Measurements from ENCODE around the gene EIF4A3.
"Not testable (repeated sequence)": the region's sequence is repeated elsewhere in the genome, so short reads cannot be mapped to it uniquely, and the experiment has no call there.

The EIF4A3 gene

DNA sequence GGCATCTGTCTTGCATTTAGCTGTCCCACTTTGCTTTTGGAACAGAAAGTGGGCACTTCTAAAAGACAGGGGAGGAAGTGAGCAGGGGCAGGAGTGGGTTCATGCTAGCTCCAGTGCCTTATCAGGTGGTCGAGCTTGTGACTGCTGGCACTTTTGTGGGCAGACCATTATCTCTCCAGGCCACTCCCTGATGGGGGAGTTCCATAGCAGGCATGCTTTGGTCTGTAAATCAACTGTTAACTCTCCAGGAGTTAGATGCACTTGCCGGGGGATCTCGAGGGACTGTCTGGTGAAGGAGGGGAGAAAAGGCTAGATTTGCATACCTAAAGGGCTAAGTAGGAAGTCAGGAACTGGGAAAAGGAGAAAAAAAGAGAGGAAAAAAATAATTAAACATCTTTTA lies 13.6 kb upstream of the EIF4A3 start:
- TF ChIP-seq, protein P1, sequence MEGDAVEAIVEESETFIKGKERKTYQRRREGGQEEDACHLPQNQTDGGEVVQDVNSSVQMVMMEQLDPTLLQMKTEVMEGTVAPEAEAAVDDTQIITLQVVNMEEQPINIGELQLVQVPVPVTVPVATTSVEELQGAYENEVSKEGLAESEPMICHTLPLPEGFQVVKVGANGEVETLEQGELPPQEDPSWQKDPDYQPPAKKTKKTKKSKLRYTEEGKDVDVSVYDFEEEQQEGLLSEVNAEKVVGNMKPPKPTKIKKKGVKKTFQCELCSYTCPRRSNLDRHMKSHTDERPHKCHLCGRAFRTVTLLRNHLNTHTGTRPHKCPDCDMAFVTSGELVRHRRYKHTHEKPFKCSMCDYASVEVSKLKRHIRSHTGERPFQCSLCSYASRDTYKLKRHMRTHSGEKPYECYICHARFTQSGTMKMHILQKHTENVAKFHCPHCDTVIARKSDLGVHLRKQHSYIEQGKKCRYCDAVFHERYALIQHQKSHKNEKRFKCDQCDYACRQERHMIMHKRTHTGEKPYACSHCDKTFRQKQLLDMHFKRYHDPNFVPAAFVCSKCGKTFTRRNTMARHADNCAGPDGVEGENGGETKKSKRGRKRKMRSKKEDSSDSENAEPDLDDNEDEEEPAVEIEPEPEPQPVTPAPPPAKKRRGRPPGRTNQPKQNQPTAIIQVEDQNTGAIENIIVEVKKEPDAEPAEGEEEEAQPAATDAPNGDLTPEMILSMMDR (conservative IDR thresholded peaks at IDR 0.05; ENCODE audit: low read depth, low read length) = no peak
- Histone ChIP-seq H3K4me3 (IDR thresholded peaks at IDR 0.05; ENCODE audit: insufficient read depth, low read depth, low read length) (no peak overlapping the region), H3K9ac (no peak overlapping the region), H3K79me2 (ENCODE audit: insufficient read depth, low read depth) (no peaks in the 10 kb centered on the region), H4K20me1 (ENCODE audit: insufficient read depth) (no peaks in the 10 kb centered on the region), H3K27ac (no peak overlapping the region), H3K36me3 (ENCODE audit: insufficient read depth) (no peaks in the 10 kb centered on the region), H3K27me3 (ENCODE audit: insufficient read depth, low read depth) (no peaks in the 10 kb centered on the region), H3K4me2 (no peak overlapping the region), H3K4me1 (ENCODE audit: low read depth, poor library complexity, severe bottlenecking) (peaks cover 3% of the 10 kb centered on the region), H2AFZ (ENCODE audit: low read depth) (no peak overlapping the region)

- Histone ChIP-seq H3K36me3 (ENCODE audit: insufficient read depth) (no peaks in the 10 kb centered on the region), H2AFZ (ENCODE audit: low read depth) (no peak overlapping the region), H3K4me1 (ENCODE audit: low read depth, poor library complexity, severe bottlenecking) (peaks cover 3% of the 10 kb centered on the region), H4K20me1 (ENCODE audit: insufficient read depth) (no peaks in the 10 kb centered on the region), H3K4me2 (no peak overlapping the region), H3K27me3 (ENCODE audit: insufficient read depth, low read depth) (no peaks in the 10 kb centered on the region), H3K9ac (no peak overlapping the region), H3K27ac (no peak overlapping the region), H3K79me2 (ENCODE audit: insufficient read depth, low read depth) (no peaks in the 10 kb centered on the region), H3K4me3 (IDR thresholded peaks at IDR 0.05; ENCODE audit: insufficient read depth, low read depth, low read length) (no peak overlapping the region)
- TF ChIP-seq, protein P1 (conservative IDR thresholded peaks at IDR 0.05; ENCODE audit: low read depth, low read length) = no peak
Measured at GRCh38 chr17:80158846-80159245, 11.9 kb upstream of the EIF4A3 start.

DNA sequence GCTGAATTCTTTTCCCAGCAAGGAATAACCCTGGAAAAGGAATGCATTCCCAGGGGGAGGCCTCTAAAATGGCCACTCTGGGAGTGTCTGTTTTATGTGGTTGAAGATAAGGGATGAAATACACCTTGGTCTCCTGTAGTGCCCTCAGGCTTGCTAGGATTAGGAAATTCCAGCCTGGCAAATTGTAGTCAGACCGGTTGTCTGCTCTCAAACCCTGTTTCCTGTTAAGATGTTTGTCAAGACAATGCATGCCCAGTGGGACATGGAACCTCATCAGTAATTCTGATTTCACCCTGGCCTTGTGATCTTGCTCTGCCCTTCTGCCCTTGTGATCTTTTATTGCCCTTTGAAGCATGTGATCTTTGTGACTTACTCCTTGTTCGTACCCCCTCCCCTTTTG lies 8.7 kb upstream of the EIF4A3 start:
- H3K4me2 ChIP-seq; H2AFZ ChIP-seq (ENCODE audit: low read depth); H3K4me1 ChIP-seq (ENCODE audit: low read depth, poor library complexity, severe bottlenecking); H4K20me1 ChIP-seq (ENCODE audit: insufficient read depth); H3K79me2 ChIP-seq (ENCODE audit: insufficient read depth, low read depth); H3K36me3 ChIP-seq (ENCODE audit: insufficient read depth); H3K27ac ChIP-seq; H3K4me3 ChIP-seq (IDR thresholded peaks at IDR 0.05; ENCODE audit: insufficient read depth, low read depth, low read length); H3K9ac ChIP-seq; H3K27me3 ChIP-seq (ENCODE audit: insufficient read depth, low read depth): not testable (repeated sequence)

GRCh38 chr17:80154166-80154565 lies 7.2 kb upstream of the EIF4A3 start:
- Histone ChIP-seq H3K9ac (no peak overlapping the region), H3K27me3 (ENCODE audit: insufficient read depth, low read depth) (no peaks in the 10 kb centered on the region), H3K27ac (no peak overlapping the region), H3K36me3 (ENCODE audit: insufficient read depth) (no peaks in the 10 kb centered on the region), H3K4me3 (IDR thresholded peaks at IDR 0.05; ENCODE audit: insufficient read depth, low read depth, low read length) (no peak overlapping the region), H3K4me1 (ENCODE audit: low read depth, poor library complexity, severe bottlenecking) (no peaks in the 10 kb centered on the region), H2AFZ (ENCODE audit: low read depth) (no peak overlapping the region), H4K20me1 (ENCODE audit: insufficient read depth) (no peaks in the 10 kb centered on the region), H3K79me2 (ENCODE audit: insufficient read depth, low read depth) (no peaks in the 10 kb centered on the region), H3K4me2 (no peak overlapping the region)
- TF ChIP-seq, protein P1 (conservative IDR thresholded peaks at IDR 0.05; ENCODE audit: low read depth, low read length) = no peak

- TF ChIP-seq, protein P1 (conservative IDR thresholded peaks at IDR 0.05; ENCODE audit: low read depth, low read length) = no peak
- no peak overlapping the region for H3K4me2 ChIP-seq
- H4K20me1 ChIP-seq (ENCODE audit: insufficient read depth) = no peaks in the 10 kb centered on the region
- H3K9ac ChIP-seq = no peak overlapping the region
- H3K79me2 ChIP-seq (ENCODE audit: insufficient read depth, low read depth) = peaks cover 7% of the 10 kb centered on the region; the same call in 1 of the 2 replicates
- H3K27ac ChIP-seq = no peak overlapping the region
- no peaks in the 10 kb centered on the region for H3K36me3 ChIP-seq (ENCODE audit: insufficient read depth)
- no peak overlapping the region for H2AFZ ChIP-seq (ENCODE audit: low read depth)
- H3K27me3 ChIP-seq (ENCODE audit: insufficient read depth, low read depth) = no peaks in the 10 kb centered on the region
- H3K4me3 ChIP-seq (IDR thresholded peaks at IDR 0.05; ENCODE audit: insufficient read depth, low read depth, low read length) = no peak overlapping the region
- peaks cover 3% of the 10 kb centered on the region for H3K4me1 ChIP-seq (ENCODE audit: low read depth, poor library complexity, severe bottlenecking)
Measured at GRCh38 chr17:80153004-80153403, 6.1 kb upstream of the EIF4A3 start.

Measured in KMS-11 (cell line).